DOHH2 (cell line): Measurements from ENCODE around the gene TRH.

Experiments
- H3F3A ChIP-seq: fragments of 200-600 bp; sonication (generic), shearing (Covaris generic); 2 replicates; pipeline ENCODE4 v1.6.0; 2016; ENCODE audit warnings: antibody characterized with exemption, mild to moderate bottlenecking; ENCODE audit not compliant: control insufficient read depth, insufficient read depth
- H3K27ac ChIP-seq: fragments of 200-600 bp; sonication (generic); 2 replicates; pipeline ENCODE4 v1.5.1; 2014; ENCODE audit warnings: low read depth, mild to moderate bottlenecking, low read length, moderate library complexity
- H3K27me3 ChIP-seq: fragments of 200-600 bp; sonication (generic); 2 replicates; pipeline ENCODE4 v1.6.1; 2014; ENCODE audit warnings: mild to moderate bottlenecking, low read length, mixed read lengths; ENCODE audit not compliant: control insufficient read depth
- H3K36me3 ChIP-seq: fragments of 200-600 bp; sonication (generic); 2 replicates; pipeline ENCODE4 v1.6.1; 2014; ENCODE audit warnings: mild to moderate bottlenecking, low read length, moderate library complexity, mixed read lengths; ENCODE audit not compliant: control insufficient read depth
- H3K4me1 ChIP-seq: fragments of 200-600 bp; sonication (generic); 2 replicates; pipeline ENCODE4 v1.6.1; 2014; ENCODE audit warnings: mild to moderate bottlenecking, low read length, mixed read lengths; ENCODE audit not compliant: control insufficient read depth
- H3K4me2 ChIP-seq: fragments of 200-600 bp; sonication (generic); 2 replicates; pipeline ENCODE4 v1.6.0; 2014; ENCODE audit warnings: mild to moderate bottlenecking, low read length, moderate library complexity
- H3K4me3 ChIP-seq: fragments of 200-600 bp; sonication (generic); 2 replicates; pipeline ENCODE4 v1.5.1; 2014; ENCODE audit warnings: mild to moderate bottlenecking, low read length, mixed read lengths
- H3K79me2 ChIP-seq: fragments of 200-600 bp; sonication (generic); 2 replicates; pipeline ENCODE4 v1.6.1; 2014; ENCODE audit warnings: mild to moderate bottlenecking, low read length, mixed read lengths; ENCODE audit not compliant: control insufficient read depth
- H3K9me2 ChIP-seq: fragments of 200-600 bp; sonication (generic); replicated peaks from 2 replicates; pipeline ENCODE4 v1.6.1; 2014; ENCODE audit warnings: mild to moderate bottlenecking, low read length, mixed read lengths; ENCODE audit not compliant: control insufficient read depth
- H3K9me3 ChIP-seq: fragments of 200-600 bp; sonication (generic); 2 replicates; pipeline ENCODE4 v1.6.1; 2014; ENCODE audit warnings: antibody characterized with exemption, low read length, mixed read lengths; ENCODE audit not compliant: control insufficient read depth, insufficient read depth
- H4K20me1 ChIP-seq: fragments of 200-600 bp; sonication (generic); 2 replicates; pipeline ENCODE4 v1.6.0; 2014; ENCODE audit warnings: low read depth, mild to moderate bottlenecking, antibody characterized with exemption, low read length, moderate library complexity; ENCODE audit not compliant: control insufficient read depth, insufficient read depth
- CTCF ChIP-seq: fragments of 200-600 bp; sonication (generic); IDR thresholded peaks from one replicate; pipeline ENCODE4 v1.5.1; 2014; ENCODE audit warnings: antibody characterized with exemption, mild to moderate bottlenecking, low read depth, low read length; ENCODE audit not compliant: poor library complexity, severe bottlenecking
- EZH2phosphoT487 ChIP-seq: fragments of 200-600 bp; sonication (generic); IDR thresholded peaks from 2 replicates; pipeline ENCODE4 v1.6.1; 2017; ENCODE audit warnings: borderline replicate concordance, mild to moderate bottlenecking, antibody characterized with exemption, low read length, moderate library complexity, mixed read lengths

Gene TRH

GRCh38 chr3:129974564-129974832 lies at the start of gene TRH:
Gene TRH, plus strand, starts transcription at chr3:129974720. Its CDS starts 1,097 bp downstream, at chr3:129975817.
- H3K9me2 ChIP-seq, result no peaks in the 10 kb centered on the region
- H3K4me3 ChIP-seq, result no peak within 1 kb of the TSS
- H3K36me3 ChIP-seq, result no peaks in the 10 kb centered on the region
- H3K4me2 ChIP-seq, result no peak within 1 kb of the TSS
- TF ChIP-seq CTCF (no peak), EZH2phosphoT487 (no peak)
- no peaks in the 10 kb centered on the region for H3K79me2 ChIP-seq
- H3K27me3 ChIP-seq, result no peaks in the 10 kb centered on the region
- no peaks in the 10 kb centered on the region for H3F3A ChIP-seq
- H3K27ac ChIP-seq, result no peak within 1 kb of the TSS
- no peaks in the 10 kb centered on the region for H3K9me3 ChIP-seq
- H4K20me1 ChIP-seq, result no peaks in the 10 kb centered on the region
- no peaks in the 10 kb centered on the region for H3K4me1 ChIP-seq

GRCh38 chr3:129927072-129927471 lies 47.4 kb upstream of the TRH start:
- H3K36me3 ChIP-seq, result no peaks in the 10 kb centered on the region
- H3K79me2 ChIP-seq, result no peaks in the 10 kb centered on the region
- H3K4me3 ChIP-seq, result no peak overlapping the region
- no peak overlapping the region for H3K27ac ChIP-seq
- TF ChIP-seq EZH2phosphoT487, result no peak
- TF ChIP-seq CTCF, result no peak
- H4K20me1 ChIP-seq, result no peaks in the 10 kb centered on the region
- no peak overlapping the region for H3K4me2 ChIP-seq
- no peaks in the 10 kb centered on the region for H3K27me3 ChIP-seq
- no peaks in the 10 kb centered on the region for H3K4me1 ChIP-seq
- no peaks in the 10 kb centered on the region for H3K9me2 ChIP-seq
- H3K9me3 ChIP-seq, result no peaks in the 10 kb centered on the region
- H3F3A ChIP-seq, result no peaks in the 10 kb centered on the region

GRCh38 chr3:129929383-129929782 lies 45.1 kb upstream of the TRH start:
- Histone ChIP-seq H3K9me3 (no peaks in the 10 kb centered on the region), H3K27ac (no peak overlapping the region), H3K9me2 (no peaks in the 10 kb centered on the region), H3K79me2 (no peaks in the 10 kb centered on the region), H3K36me3 (no peaks in the 10 kb centered on the region), H3K27me3 (0 out of 2 replicates have a peak, but pooled peaks cover 3% of the 10 kb centered on the region), H3K4me1 (no peaks in the 10 kb centered on the region), H3K4me2 (no peak overlapping the region), H4K20me1 (no peaks in the 10 kb centered on the region), H3F3A (no peaks in the 10 kb centered on the region), H3K4me3 (no peak overlapping the region)
- no peak for TF ChIP-seq EZH2phosphoT487
- TF ChIP-seq CTCF, result no peak

GRCh38 chr3:129933471-129933870 lies 41.0 kb upstream of the TRH start:
- Histone ChIP-seq H4K20me1 (no peaks in the 10 kb centered on the region), H3F3A (no peaks in the 10 kb centered on the region), H3K36me3 (no peaks in the 10 kb centered on the region), H3K79me2 (no peaks in the 10 kb centered on the region), H3K9me3 (no peaks in the 10 kb centered on the region), H3K27me3 (0 out of 2 replicates have a peak, but pooled peaks cover 3% of the 10 kb centered on the region), H3K9me2 (no peaks in the 10 kb centered on the region), H3K27ac (no peak overlapping the region), H3K4me1 (peaks cover 6% of the 10 kb centered on the region), H3K4me3 (no peak overlapping the region), H3K4me2 (no peak overlapping the region)
- TF ChIP-seq EZH2phosphoT487 (no peak), CTCF (no peak)
